A673 (cell line): Measurements from ENCODE around the gene DCAKD. TPM values are rescaled to one million over a fixed set of nuclear protein-coding genes. Genes with fewer than 3 reads are reported as not detected.

Experiments
- BruUV-seq: library from RNA; stranded (reverse); fragments of 400-500 nt; replicated peaks from 2 replicates; lab custom pipeline; 2021; lab: Mats Ljungman, UMichigan
- CTCF ChIA-PET: fragments of 300-600 bp; sonication (Branson Sonifier 250); formaldehyde crosslinking; loops from one replicate; lab custom pipeline; 2022; ENCODE audit warnings: antibody characterized with exemption; lab: Charles Lee
- POLR2A ChIA-PET: fragments of 300-600 bp; sonication (Branson Sonifier 250); formaldehyde crosslinking; loops from one replicate; lab custom pipeline; 2022; ENCODE audit warnings: antibody characterized with exemption; ENCODE audit not compliant: low non-redundant PET; lab: Charles Lee
- DNase-seq: peaks from one replicate; pipeline ENCODE4 v3.0.0-alpha.2; 2015; ENCODE audit warnings: low spot score
- H3K27ac ChIP-seq: fragments of 200-600 bp; sonication (generic); 2 replicates; pipeline ENCODE4 v1.5.1; 2016; ENCODE audit warnings: mixed run types, low read depth, mild to moderate bottlenecking, mixed read lengths, antibody characterized with exemption, low read length; ENCODE audit not compliant: poor library complexity, severe bottlenecking
- H3K27me3 ChIP-seq: fragments of 200-600 bp; sonication (generic); replicated peaks from 2 replicates; pipeline ENCODE4 v1.6.1; 2017; ENCODE audit warnings: mixed run types, low read depth, mild to moderate bottlenecking, mixed read lengths, antibody characterized with exemption, low read length; ENCODE audit not compliant: insufficient read depth, poor library complexity
- H3K36me3 ChIP-seq: fragments of 200-600 bp; sonication (generic); 2 replicates; pipeline ENCODE4 v1.6.1; 2016; ENCODE audit warnings: mixed run types, mild to moderate bottlenecking, mixed read lengths, antibody characterized with exemption, low read length; ENCODE audit not compliant: insufficient read depth, poor library complexity, severe bottlenecking
- H3K4me1 ChIP-seq: fragments of 200-600 bp; sonication (generic); 2 replicates; pipeline ENCODE4 v1.6.1; 2017; ENCODE audit warnings: mixed run types, mild to moderate bottlenecking, mixed read lengths, antibody characterized with exemption, low read length; ENCODE audit not compliant: insufficient read depth, poor library complexity, severe bottlenecking
- H3K4me3 ChIP-seq: fragments of 200-600 bp; sonication (generic); 2 replicates; pipeline ENCODE4 v1.5.1; 2016; ENCODE audit warnings: low read depth, mixed run types, mild to moderate bottlenecking, mixed read lengths, low read length; ENCODE audit not compliant: poor library complexity, severe bottlenecking
- H3K9me3 ChIP-seq: fragments of 200-600 bp; sonication (generic); 2 replicates; pipeline ENCODE4 v1.6.1; 2016; ENCODE audit warnings: mixed run types, low read depth, mild to moderate bottlenecking, mixed read lengths, antibody characterized with exemption, low read length; ENCODE audit not compliant: poor library complexity, severe bottlenecking
- EZH2 ChIP-seq: fragments of 200-600 bp; sonication (generic); IDR thresholded peaks from 2 replicates; pipeline ENCODE4 v1.6.1; 2017; ENCODE audit warnings: borderline replicate concordance, low read depth, mild to moderate bottlenecking, mixed read lengths, antibody characterized with exemption, low read length; ENCODE audit not compliant: poor library complexity, severe bottlenecking
- intact Hi-C: fragments of 100-400 bp; cut with micrococcal nuclease; formaldehyde crosslinking; loops from one replicate; pipeline ENCODE4 v1.10.0; 2022; ENCODE audit not compliant: unreplicated experiment
- total RNA-seq: library from RNA; stranded (reverse); gene quantifications from 2 replicates; pipeline ENCODE4 v1.2.3, GENCODE V29; 2021
- TF ChIP-seq, protein P1 (sequence below): fragments of 300-800, 200-600 bp; sonication (generic); conservative IDR thresholded peaks from 2 replicates; pipeline ENCODE4 v1.5.1; 2017; ENCODE audit warnings: low read depth, mild to moderate bottlenecking, antibody characterized with exemption, low read length, moderate library complexity, mixed read lengths

Gene DCAKD
- total RNA-seq, 1 experiment from 2014 or later: 19.1 TPM

GRCh38 chr17:44998646-44999045 lies 52.8 kb downstream of the DCAKD start:
- ChIA-PET POLR2A (no interaction called here), CTCF (interaction anchor here (0.6 kb wide), 1 partner anchor 26 kb away, joined by 7 read pairs; no protein-coding TSS in a partner anchor)

DNA sequence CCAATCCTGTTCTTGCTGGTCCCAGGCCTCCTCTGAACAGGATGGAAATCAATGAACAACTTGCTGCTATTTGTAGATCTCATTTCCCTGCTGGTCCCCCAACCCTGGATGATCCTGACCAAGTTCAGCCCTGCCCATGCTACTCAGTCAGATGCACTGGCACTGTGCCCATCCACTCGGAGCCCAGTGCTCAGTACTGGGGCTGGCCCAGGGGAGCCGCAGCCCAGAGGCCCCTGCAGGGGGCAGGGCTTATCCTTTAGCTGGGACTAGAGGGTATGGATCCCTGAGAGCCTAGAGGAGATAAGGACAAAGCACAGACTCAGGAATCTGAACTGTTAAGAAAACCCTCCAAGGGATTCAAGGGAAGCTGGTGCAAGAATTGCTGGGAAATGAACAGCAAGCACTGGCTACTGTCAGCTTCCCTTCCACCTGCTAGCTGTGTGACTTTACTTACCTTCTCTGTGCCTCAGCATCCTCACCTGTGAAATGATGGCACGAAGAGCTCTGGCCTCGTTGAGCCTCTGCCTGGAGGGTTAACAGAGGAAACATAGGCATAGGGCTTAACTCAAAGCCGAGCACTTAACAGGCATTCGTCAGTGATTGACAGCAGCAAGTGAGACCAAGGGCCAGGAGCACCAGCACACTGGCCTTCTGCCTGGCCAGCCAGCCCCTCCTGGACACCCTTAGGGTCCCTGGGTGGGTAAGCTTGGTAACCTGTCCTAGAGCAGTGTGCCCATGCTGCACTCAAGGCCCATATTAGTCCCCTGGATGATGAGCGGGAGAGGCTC lies 53.5 kb downstream of the DCAKD start:
- CTCF ChIA-PET: no interaction called here
- intact Hi-C loops: no loop called here
- no peak overlapping the region for H3K27ac ChIP-seq
- peak; percentile 25 for DNase-seq
- no peaks in the 10 kb centered on the region for H3K9me3 ChIP-seq
- no peaks in the 10 kb centered on the region for H3K27me3 ChIP-seq
- no peaks in the 10 kb centered on the region for H3K36me3 ChIP-seq
- no peak for TF ChIP-seq EZH2
- TF ChIP-seq, protein P1, sequence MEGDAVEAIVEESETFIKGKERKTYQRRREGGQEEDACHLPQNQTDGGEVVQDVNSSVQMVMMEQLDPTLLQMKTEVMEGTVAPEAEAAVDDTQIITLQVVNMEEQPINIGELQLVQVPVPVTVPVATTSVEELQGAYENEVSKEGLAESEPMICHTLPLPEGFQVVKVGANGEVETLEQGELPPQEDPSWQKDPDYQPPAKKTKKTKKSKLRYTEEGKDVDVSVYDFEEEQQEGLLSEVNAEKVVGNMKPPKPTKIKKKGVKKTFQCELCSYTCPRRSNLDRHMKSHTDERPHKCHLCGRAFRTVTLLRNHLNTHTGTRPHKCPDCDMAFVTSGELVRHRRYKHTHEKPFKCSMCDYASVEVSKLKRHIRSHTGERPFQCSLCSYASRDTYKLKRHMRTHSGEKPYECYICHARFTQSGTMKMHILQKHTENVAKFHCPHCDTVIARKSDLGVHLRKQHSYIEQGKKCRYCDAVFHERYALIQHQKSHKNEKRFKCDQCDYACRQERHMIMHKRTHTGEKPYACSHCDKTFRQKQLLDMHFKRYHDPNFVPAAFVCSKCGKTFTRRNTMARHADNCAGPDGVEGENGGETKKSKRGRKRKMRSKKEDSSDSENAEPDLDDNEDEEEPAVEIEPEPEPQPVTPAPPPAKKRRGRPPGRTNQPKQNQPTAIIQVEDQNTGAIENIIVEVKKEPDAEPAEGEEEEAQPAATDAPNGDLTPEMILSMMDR: no peak
- no TSS peak for BruUV-seq
- H3K4me1 ChIP-seq: no peaks in the 10 kb centered on the region
- no peak overlapping the region for H3K4me3 ChIP-seq
- POLR2A ChIA-PET: no interaction called here

More at GRCh38 chr17:44998646-44999045, 52.8 kb downstream of the DCAKD start:
- no peaks in the 10 kb centered on the region for H3K36me3 ChIP-seq
- BruUV-seq: no TSS peak
- no peak overlapping the region for H3K27ac ChIP-seq
- no peak overlapping the region for H3K4me3 ChIP-seq
- no peaks in the 10 kb centered on the region for H3K27me3 ChIP-seq
- TF ChIP-seq EZH2: no peak
- TF ChIP-seq, protein P1: no peak
- H3K9me3 ChIP-seq: no peaks in the 10 kb centered on the region
- DNase-seq: no peak
- intact Hi-C loops: no loop called here
- no peaks in the 10 kb centered on the region for H3K4me1 ChIP-seq

DNA sequence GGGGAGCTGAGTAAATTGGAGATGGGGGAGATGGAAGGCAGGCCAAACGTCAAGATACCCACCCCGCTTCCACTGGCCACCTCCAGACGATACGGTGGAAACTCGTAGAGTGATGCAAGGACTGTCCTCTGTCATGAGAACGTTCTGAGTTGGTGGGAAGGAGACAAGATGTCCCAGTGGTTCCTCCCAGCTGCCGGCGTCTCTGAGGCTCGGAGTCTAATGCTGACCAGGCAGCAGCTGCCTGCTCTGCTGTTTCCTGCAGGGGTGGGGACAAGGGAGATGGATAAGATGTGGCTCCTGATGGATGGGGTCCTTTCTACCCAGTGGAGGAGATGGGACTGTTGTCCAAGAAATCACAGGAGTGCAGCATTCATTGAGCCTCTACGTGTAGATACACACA lies 55.1 kb downstream of the DCAKD start:
- H3K9me3 ChIP-seq: no peaks in the 10 kb centered on the region
- intact Hi-C loops: no loop called here
- DNase-seq: no peak
- no peak overlapping the region for H3K27ac ChIP-seq
- peaks cover 9% of the 10 kb centered on the region for H3K4me1 ChIP-seq
- ChIA-PET POLR2A (no interaction called here), CTCF (interaction anchor here (0.5 kb wide), 1 partner anchor 25 kb away, joined by 3 read pairs; no protein-coding TSS in a partner anchor)
- H3K36me3 ChIP-seq: no peaks in the 10 kb centered on the region
- TF ChIP-seq EZH2: no peak
- TF ChIP-seq, protein P1: no peak
- H3K27me3 ChIP-seq: no peaks in the 10 kb centered on the region
- BruUV-seq: no TSS peak
- H3K4me3 ChIP-seq: no peak overlapping the region
